GM19463 (cell line): ENCODE data around the gene ANKRD50.

ENCODE experiments used
- ATAC-seq: cut with Tn5 transposase; IDR thresholded peaks from one replicate; pipeline ENCODE4 v1.9.1; 2021; ENCODE audit warnings: mild to moderate bottlenecking, moderate library complexity; ENCODE audit not compliant: unreplicated experiment

The ANKRD50 gene

GRCh38 chr4:124708517-124709300 lies 3.8 kb downstream of the ANKRD50 start:
- ATAC-seq: no peak

GRCh38 chr4:124705393-124705792 lies 7.1 kb downstream of the ANKRD50 start:
- ATAC-seq: no peak

GRCh38 chr4:124703154-124703553 lies 9.4 kb downstream of the ANKRD50 start:
- no peak for ATAC-seq

- no peak for ATAC-seq
Measured at GRCh38 chr4:124697441-124697840, 15.1 kb downstream of the ANKRD50 start.

GRCh38 chr4:124696182-124696581 lies 16.4 kb downstream of the ANKRD50 start:
- no peak for ATAC-seq

- ATAC-seq: no peak
Measured at GRCh38 chr4:124694946-124695598, 17.5 kb downstream of the ANKRD50 start.

- ATAC-seq: no peak
Measured at GRCh38 chr4:124694306-124694705, 18.2 kb downstream of the ANKRD50 start.

- ATAC-seq: no peak
Measured at GRCh38 chr4:124691801-124692200, 20.7 kb downstream of the ANKRD50 start.

- ATAC-seq: no peak
Measured at GRCh38 chr4:124686279-124686678, 26.3 kb downstream of the ANKRD50 start.

GRCh38 chr4:124685851-124686250 lies 26.7 kb downstream of the ANKRD50 start:
- no peak for ATAC-seq

- no peak for ATAC-seq
Measured at GRCh38 chr4:124684301-124684700, 28.2 kb downstream of the ANKRD50 start.

GRCh38 chr4:124682384-124682783 lies 30.1 kb downstream of the ANKRD50 start:
- no peak for ATAC-seq

- ATAC-seq: no peak
Measured at GRCh38 chr4:124666496-124666895, 46.0 kb downstream of the ANKRD50 start.

- ATAC-seq: no peak
Measured at GRCh38 chr4:124658795-124659194, 53.7 kb downstream of the ANKRD50 start.

- ATAC-seq: no peak
Measured at GRCh38 chr4:124650614-124651013, 61.9 kb downstream of the ANKRD50 start.

GRCh38 chr4:124647599-124647998 lies 64.9 kb downstream of the ANKRD50 start:
- no peak for ATAC-seq

- ATAC-seq: no peak
Measured at GRCh38 chr4:124644621-124645020, 67.9 kb downstream of the ANKRD50 start.

GRCh38 chr4:124642846-124643245 lies 69.7 kb downstream of the ANKRD50 start:
- peak; percentile 38 for ATAC-seq

GRCh38 chr4:124641715-124642381 lies 70.7 kb downstream of the ANKRD50 start:
- peak; percentile 69 for ATAC-seq

GRCh38 chr4:124640022-124640730 lies 72.4 kb downstream of the ANKRD50 start:
- no peak for ATAC-seq

- no peak for ATAC-seq
Measured at GRCh38 chr4:124637321-124637720, 75.2 kb downstream of the ANKRD50 start.
